LNCAP (cell line): Measurements from ENCODE around the gene LINS1.

Experiments
- TF ChIP-seq, protein P1 (sequence below): fragments of 450-650 bp; IDR thresholded peaks from 2 replicates; pipeline ENCODE4 v1.5.1; 2017; ENCODE audit warnings: mild to moderate bottlenecking

The LINS1 gene, protein sequence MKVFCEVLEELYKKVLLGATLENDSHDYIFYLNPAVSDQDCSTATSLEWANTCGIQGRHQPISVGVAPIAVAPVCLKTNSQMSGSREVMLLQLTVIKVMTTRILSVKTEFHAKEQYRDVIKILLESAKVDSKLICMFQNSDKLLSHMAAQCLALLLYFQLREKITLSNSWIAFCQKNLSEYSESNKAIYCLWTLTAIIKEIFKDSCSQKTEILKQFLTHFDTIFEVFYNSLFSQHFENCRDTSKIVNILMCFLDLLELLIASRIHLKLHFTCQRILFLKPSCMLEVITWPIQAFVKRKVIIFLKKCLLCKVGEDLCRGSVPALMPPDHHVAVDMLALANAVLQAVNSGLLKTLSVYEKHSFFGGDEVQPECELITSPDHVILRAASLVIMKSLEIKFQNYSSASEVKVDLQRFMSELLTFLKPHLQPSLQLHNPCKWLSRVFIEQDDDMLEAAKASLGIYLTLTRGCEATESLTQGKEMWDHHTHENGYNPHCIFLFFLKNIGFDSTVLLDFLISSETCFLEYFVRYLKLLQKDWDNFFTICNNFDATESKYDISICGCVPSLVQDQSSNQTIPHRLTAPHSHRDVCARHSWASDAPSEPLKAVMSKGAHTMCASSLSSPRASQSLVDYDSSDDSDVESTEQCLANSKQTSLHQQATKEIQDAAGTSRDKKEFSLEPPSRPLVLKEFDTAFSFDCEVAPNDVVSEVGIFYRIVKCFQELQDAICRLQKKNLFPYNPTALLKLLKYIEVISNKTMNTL

GRCh38 chr15:100602064-100602822 is at the start of gene LINS1, which contains the start of gene ASB7:
Gene LINS1, minus strand, starts transcription at chr15:100602184. Its CDS starts 21,342 bp downstream, at chr15:100580842.
Gene ASB7, plus strand, starts transcription at chr15:100602589. Its CDS starts 9,628 bp downstream, at chr15:100612217.
- TF ChIP-seq, protein P1, sequence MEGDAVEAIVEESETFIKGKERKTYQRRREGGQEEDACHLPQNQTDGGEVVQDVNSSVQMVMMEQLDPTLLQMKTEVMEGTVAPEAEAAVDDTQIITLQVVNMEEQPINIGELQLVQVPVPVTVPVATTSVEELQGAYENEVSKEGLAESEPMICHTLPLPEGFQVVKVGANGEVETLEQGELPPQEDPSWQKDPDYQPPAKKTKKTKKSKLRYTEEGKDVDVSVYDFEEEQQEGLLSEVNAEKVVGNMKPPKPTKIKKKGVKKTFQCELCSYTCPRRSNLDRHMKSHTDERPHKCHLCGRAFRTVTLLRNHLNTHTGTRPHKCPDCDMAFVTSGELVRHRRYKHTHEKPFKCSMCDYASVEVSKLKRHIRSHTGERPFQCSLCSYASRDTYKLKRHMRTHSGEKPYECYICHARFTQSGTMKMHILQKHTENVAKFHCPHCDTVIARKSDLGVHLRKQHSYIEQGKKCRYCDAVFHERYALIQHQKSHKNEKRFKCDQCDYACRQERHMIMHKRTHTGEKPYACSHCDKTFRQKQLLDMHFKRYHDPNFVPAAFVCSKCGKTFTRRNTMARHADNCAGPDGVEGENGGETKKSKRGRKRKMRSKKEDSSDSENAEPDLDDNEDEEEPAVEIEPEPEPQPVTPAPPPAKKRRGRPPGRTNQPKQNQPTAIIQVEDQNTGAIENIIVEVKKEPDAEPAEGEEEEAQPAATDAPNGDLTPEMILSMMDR = no peak

GRCh38 chr15:100651253-100651652 is 49.3 kb upstream of the LINS1 start:
- TF ChIP-seq, protein P1 = no peak

- TF ChIP-seq, protein P1 = peak; percentile 60
These were observed 48.7 kb upstream of the LINS1 start for GRCh38 chr15:100650685-100651084.

- TF ChIP-seq, protein P1 = no peak
These were observed 47.0 kb upstream of the LINS1 start for GRCh38 chr15:100648951-100649350.

DNA sequence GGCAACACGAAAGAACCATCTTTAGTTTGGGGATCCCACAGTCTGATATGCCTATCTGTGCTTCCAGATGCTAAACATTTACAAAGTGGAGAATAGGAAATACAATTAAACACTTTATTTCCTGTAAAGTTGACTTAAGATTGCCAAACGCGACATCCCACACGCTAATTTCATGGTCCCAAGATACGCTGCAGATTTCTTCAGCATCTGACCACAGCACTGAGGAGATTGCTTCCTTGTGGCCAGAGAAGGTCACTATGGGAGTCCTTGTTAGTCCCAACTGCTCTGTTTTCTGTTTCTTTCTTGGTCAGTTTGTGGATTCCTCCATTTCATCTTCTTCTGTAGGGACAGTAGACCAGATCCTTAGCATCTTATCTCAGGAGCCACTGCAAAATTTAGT is 43.7 kb upstream of the LINS1 start:
- TF ChIP-seq, protein P1 = no peak

DNA sequence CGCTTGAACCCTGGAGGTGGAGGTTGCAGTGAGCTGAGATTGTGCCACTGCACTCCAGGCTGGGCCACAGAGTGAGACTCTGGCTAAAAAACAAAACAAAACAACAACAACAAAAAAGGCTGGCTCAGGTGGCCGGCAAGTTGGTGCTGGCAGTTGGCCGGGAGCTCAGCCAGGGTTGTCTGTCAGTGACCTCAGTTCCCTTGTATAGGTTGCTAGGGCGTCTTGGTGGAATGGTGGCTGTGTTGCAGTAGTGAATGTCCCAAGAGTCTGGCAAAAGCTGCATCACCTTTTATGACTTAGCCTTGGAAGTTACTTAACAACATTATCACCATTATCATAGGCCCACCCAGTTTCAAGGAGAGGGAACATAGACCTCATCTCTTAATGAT is 41.0 kb upstream of the LINS1 start:
- TF ChIP-seq, protein P1 = no peak
